ENCODE results near the gene ATRAID.

Gene ATRAID

DNA sequence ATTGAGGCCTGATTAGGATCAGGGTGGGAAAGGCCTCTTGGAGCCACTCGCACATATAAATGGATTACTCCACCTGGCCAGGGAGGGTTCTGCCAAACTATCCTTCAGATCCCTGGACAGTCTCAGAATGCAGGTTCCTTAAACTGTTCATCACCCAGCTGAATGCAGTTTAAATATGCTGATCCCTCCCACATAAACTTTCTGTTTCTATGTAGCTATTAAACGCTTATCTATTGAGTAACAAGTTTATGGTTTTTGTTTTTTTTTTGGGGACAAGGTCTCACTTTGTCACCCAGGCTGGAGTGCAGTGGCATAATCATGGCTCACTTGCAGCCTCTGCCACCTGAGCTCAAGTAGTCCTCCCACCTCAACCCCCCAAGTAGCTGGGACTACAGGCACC is 7.2 kb downstream of the ATRAID start:
- H3K36me3 ChIP-seq (ENCODE audit: control insufficient read depth in 4 of 4, insufficient read depth in 4 of 4, low read length in 3 of 4), result peaks cover 14 to 63% (median 34%) of the 10 kb centered on the region in 4 experiments
- H3K4me1 ChIP-seq (ENCODE audit: control extremely low read depth in 1 of 4, control insufficient read depth in 4 of 4, insufficient read depth in 4 of 4, low read length in 3 of 4), result peaks cover 0 to 24% (median 13%) of the 10 kb centered on the region in 4 experiments
- H3K4me3 ChIP-seq (ENCODE audit: control insufficient read depth in 1 of 7, extremely low read depth in 1 of 7, insufficient read depth in 4 of 7, low read depth in 2 of 7, low read length in 6 of 7), result no peak overlapping the region
- H3K27me3 ChIP-seq (replicated peaks in 2 of 5; ENCODE audit: control insufficient read depth in 4 of 5, insufficient read depth in 5 of 5, low read length in 4 of 5), result no peaks in the 10 kb centered on the region
- no peaks in the 10 kb centered on the region for H3K9me3 ChIP-seq (ENCODE audit: control extremely low read depth in 1 of 5, control insufficient read depth in 4 of 5, insufficient read depth in 2 of 5, low read depth in 1 of 5, low read length in 4 of 5)
- 100% methylated on average over 1 of the region's 2 CpGs for WGBS (ENCODE audit: insufficient coverage)
- H3K27ac ChIP-seq (ENCODE audit: insufficient read depth in 1 of 2, low read depth in 1 of 2, low read length in 2 of 2, poor library complexity in 1 of 2, severe bottlenecking in 2 of 2), result no peak overlapping the region
- DNase-seq, result no peak
- ChIA-PET CTCF (interaction anchor here (0.6 to 1.1 kb wide), 4 partner anchors 49 to 362 kb away, joined by 3 read pairs; partner anchors contain the start of gene TRIM54), POLR2A (no interaction called here)

DNA sequence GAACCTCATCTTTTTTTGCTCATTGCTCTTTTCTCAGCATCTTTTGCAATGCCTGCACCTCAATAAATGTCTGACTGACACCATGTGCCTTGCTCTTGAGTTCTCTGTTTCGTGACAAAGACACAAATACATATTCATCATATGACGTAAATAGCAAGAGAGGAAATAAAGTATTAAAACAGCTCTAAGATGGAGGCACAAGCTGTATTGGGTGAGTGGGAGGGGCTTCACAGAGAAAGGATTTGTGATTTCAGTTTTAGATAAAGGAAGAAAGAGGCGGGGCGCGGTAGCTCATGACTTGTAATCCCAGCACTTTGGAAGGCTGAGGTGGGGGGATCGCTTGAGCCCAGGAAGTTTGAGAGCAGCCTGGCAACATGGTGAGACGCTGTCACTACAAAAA is 8.2 kb downstream of the ATRAID start:
- ChIA-PET POLR2A (no interaction called here), CTCF (interaction anchor here (0.6 to 1.2 kb wide), 4 partner anchors 14 to 336 kb away, joined by 3 read pairs; partner anchors contain the start of gene TRIM54)
- peaks cover 20 to 72% (median 42%) of the 10 kb centered on the region in 4 experiments for H3K36me3 ChIP-seq (ENCODE audit: control insufficient read depth in 4 of 4, insufficient read depth in 4 of 4, low read length in 3 of 4)
- H3K4me3 ChIP-seq (ENCODE audit: control insufficient read depth in 1 of 7, extremely low read depth in 1 of 7, insufficient read depth in 4 of 7, low read depth in 2 of 7, low read length in 6 of 7), result no peak overlapping the region
- H3K27ac ChIP-seq (ENCODE audit: insufficient read depth in 1 of 2, low read depth in 1 of 2, low read length in 2 of 2, poor library complexity in 1 of 2, severe bottlenecking in 2 of 2), result no peak overlapping the region
- no peaks in the 10 kb centered on the region for H3K9me3 ChIP-seq (ENCODE audit: control extremely low read depth in 1 of 5, control insufficient read depth in 4 of 5, insufficient read depth in 2 of 5, low read depth in 1 of 5, low read length in 4 of 5)
- 100% methylated on average over 6 of the region's 7 CpGs for WGBS (ENCODE audit: insufficient coverage)
- H3K27me3 ChIP-seq (replicated peaks in 2 of 5; ENCODE audit: control insufficient read depth in 4 of 5, insufficient read depth in 5 of 5, low read length in 4 of 5), result no peaks in the 10 kb centered on the region
- DNase-seq, result no peak
- H3K4me1 ChIP-seq (ENCODE audit: control extremely low read depth in 1 of 4, control insufficient read depth in 4 of 4, insufficient read depth in 4 of 4, low read length in 3 of 4), result peaks cover 0 to 24% (median 13%) of the 10 kb centered on the region in 4 experiments

DNA sequence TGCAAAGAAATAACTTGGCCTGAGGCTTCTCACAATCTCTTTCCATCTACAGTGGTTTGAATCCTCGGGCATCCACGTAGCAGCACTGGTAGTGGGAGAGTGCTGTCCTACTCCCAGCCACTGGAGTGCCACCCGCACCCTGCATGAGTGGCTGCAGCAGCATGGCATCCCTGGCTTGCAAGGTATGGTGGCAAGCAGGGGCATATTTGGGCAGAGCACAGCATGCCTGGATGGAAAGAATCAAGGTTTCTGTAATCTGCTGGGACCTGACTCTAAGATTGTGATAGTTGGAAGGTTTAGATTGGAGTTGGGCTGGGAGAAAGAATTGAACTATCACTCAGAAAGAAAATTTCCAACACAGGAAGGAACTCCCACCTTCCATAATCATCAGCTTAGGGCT is 9.3 kb downstream of the ATRAID start:
- CTCF ChIA-PET, result interaction anchor here (0.8 kb wide), 1 partner anchor 11 kb away, joined by 4 read pairs; no protein-coding TSS in a partner anchor
- Histone ChIP-seq H3K4me1 (ENCODE audit: control extremely low read depth in 1 of 4, control insufficient read depth in 4 of 4, insufficient read depth in 4 of 4, low read length in 3 of 4) (peaks cover 0 to 24% (median 13%) of the 10 kb centered on the region in 4 experiments), H3K9me3 (ENCODE audit: control extremely low read depth in 1 of 5, control insufficient read depth in 4 of 5, insufficient read depth in 2 of 5, low read depth in 1 of 5, low read length in 4 of 5) (no peaks in the 10 kb centered on the region), H3K36me3 (ENCODE audit: control insufficient read depth in 4 of 4, insufficient read depth in 4 of 4, low read length in 3 of 4) (peaks cover 21 to 75% (median 49%) of the 10 kb centered on the region in 4 experiments), H3K27me3 (replicated peaks in 2 of 5; ENCODE audit: control insufficient read depth in 4 of 5, insufficient read depth in 5 of 5, low read length in 4 of 5) (no peaks in the 10 kb centered on the region), H3K4me3 (ENCODE audit: control insufficient read depth in 1 of 7, extremely low read depth in 1 of 7, insufficient read depth in 4 of 7, low read depth in 2 of 7, low read length in 6 of 7) (no peak overlapping the region), H3K27ac (ENCODE audit: insufficient read depth in 1 of 2, low read depth in 1 of 2, low read length in 2 of 2, poor library complexity in 1 of 2, severe bottlenecking in 2 of 2) (no peak overlapping the region)
- no peak for DNase-seq
- 97% methylated on average over 3 of the region's 3 CpGs for WGBS (ENCODE audit: insufficient coverage)
- POLR2A ChIA-PET, result no interaction called here

DNA sequence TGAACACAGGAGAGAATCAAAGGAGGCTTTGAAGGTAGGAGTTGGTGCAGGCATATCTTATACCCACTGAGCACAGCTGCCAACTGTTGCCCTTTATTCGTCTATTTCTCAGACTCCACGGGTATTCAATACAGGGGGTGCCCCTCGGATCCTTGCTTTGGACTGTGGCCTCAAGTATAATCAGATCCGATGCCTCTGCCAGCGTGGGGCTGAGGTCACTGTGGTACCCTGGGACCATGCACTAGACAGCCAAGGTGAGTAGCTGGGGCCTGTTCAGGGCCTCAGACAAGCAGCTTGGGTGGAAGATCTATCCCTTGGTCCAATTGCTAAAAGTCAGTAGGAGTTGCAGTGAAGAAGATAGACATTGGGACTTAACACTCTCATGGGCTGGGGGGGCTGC is 10.6 kb downstream of the ATRAID start:
- ChIA-PET CTCF (interaction anchor here (1.0 to 2.1 kb wide), 3 partner anchors 10 to 29 kb away, joined by 3 to 8 read pairs (median 3); no protein-coding TSS in a partner anchor), POLR2A (no interaction called here)
- no peak for DNase-seq
- no peaks in the 10 kb centered on the region for H3K9me3 ChIP-seq (ENCODE audit: control extremely low read depth in 1 of 5, control insufficient read depth in 4 of 5, insufficient read depth in 2 of 5, low read depth in 1 of 5, low read length in 4 of 5)
- H3K27me3 ChIP-seq (replicated peaks in 2 of 5; ENCODE audit: control insufficient read depth in 4 of 5, insufficient read depth in 5 of 5, low read length in 4 of 5), result no peaks in the 10 kb centered on the region
- no peak overlapping the region for H3K27ac ChIP-seq (ENCODE audit: insufficient read depth in 1 of 2, low read depth in 1 of 2, low read length in 2 of 2, poor library complexity in 1 of 2, severe bottlenecking in 2 of 2)
- peaks cover 0 to 17% (median 9%) of the 10 kb centered on the region in 4 experiments for H3K4me1 ChIP-seq (ENCODE audit: control extremely low read depth in 1 of 4, control insufficient read depth in 4 of 4, insufficient read depth in 4 of 4, low read length in 3 of 4)
- H3K36me3 ChIP-seq (ENCODE audit: control insufficient read depth in 4 of 4, insufficient read depth in 4 of 4, low read length in 3 of 4), result peaks cover 23 to 80% (median 58%) of the 10 kb centered on the region in 4 experiments
- 99% methylated on average over 5 of the region's 5 CpGs for WGBS (ENCODE audit: insufficient coverage)
- H3K4me3 ChIP-seq (ENCODE audit: control insufficient read depth in 1 of 7, extremely low read depth in 1 of 7, insufficient read depth in 4 of 7, low read depth in 2 of 7, low read length in 6 of 7), result no peak overlapping the region

DNA sequence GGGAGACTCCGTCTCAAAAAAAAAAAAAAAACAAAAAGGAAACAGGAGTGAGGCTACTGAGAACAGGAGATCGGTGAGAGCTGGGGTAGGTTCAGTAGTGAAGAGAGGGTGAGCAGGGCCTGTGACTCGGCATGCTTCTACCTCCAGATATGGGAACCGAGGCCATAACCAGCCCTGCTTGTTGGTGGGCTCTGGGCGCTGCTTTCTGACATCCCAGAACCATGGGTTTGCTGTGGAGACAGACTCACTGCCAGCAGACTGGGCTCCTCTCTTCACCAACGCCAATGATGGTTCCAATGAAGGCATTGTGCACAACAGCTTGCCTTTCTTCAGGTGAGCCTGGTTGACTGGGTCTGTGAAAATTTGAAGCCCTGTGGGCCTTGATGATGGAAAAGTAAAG is 11.6 kb downstream of the ATRAID start:
- Histone ChIP-seq H3K9me3 (ENCODE audit: control extremely low read depth in 1 of 5, control insufficient read depth in 4 of 5, insufficient read depth in 2 of 5, low read depth in 1 of 5, low read length in 4 of 5) (no peaks in the 10 kb centered on the region), H3K36me3 (ENCODE audit: control insufficient read depth in 4 of 4, insufficient read depth in 4 of 4, low read length in 3 of 4) (peaks cover 23 to 83% (median 65%) of the 10 kb centered on the region in 4 experiments), H3K27me3 (replicated peaks in 2 of 5; ENCODE audit: control insufficient read depth in 4 of 5, insufficient read depth in 5 of 5, low read length in 4 of 5) (no peaks in the 10 kb centered on the region), H3K27ac (ENCODE audit: insufficient read depth in 1 of 2, low read depth in 1 of 2, low read length in 2 of 2, poor library complexity in 1 of 2, severe bottlenecking in 2 of 2) (no peak overlapping the region), H3K4me1 (ENCODE audit: control extremely low read depth in 1 of 4, control insufficient read depth in 4 of 4, insufficient read depth in 4 of 4, low read length in 3 of 4) (peaks cover 0 to 7% (median 1%) of the 10 kb centered on the region in 4 experiments), H3K4me3 (ENCODE audit: control insufficient read depth in 1 of 7, extremely low read depth in 1 of 7, insufficient read depth in 4 of 7, low read depth in 2 of 7, low read length in 6 of 7) (no peak overlapping the region)
- no peak for DNase-seq
- ChIA-PET POLR2A (no interaction called here), CTCF (interaction anchor here (1.0 to 2.1 kb wide), 3 partner anchors 9 to 53 kb away, joined by 3 to 8 read pairs (median 4); no protein-coding TSS in a partner anchor)
- WGBS (ENCODE audit: insufficient coverage), result 96% methylated on average over 6 of the region's 6 CpGs

DNA sequence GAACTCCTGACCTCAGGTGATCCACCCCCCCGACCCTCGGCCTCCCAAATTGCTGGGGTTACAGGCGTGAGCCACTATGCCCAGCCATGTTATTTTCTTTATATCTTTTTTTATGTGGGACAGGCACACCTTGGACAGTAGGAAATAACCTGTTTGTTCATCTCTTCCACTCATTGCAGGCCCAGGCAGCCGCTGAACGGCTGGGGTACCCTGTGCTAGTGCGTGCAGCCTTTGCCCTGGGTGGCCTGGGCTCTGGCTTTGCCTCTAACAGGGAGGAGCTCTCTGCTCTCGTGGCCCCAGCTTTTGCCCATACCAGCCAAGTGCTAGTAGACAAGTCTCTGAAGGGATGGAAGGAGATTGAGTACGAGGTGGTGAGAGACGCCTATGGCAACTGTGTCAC is 13.7 kb downstream of the ATRAID start:
- Histone ChIP-seq H3K9me3 (ENCODE audit: control extremely low read depth in 1 of 5, control insufficient read depth in 4 of 5, insufficient read depth in 2 of 5, low read depth in 1 of 5, low read length in 4 of 5) (no peaks in the 10 kb centered on the region), H3K4me1 (ENCODE audit: control extremely low read depth in 1 of 4, control insufficient read depth in 4 of 4, insufficient read depth in 4 of 4, low read length in 3 of 4) (no peaks in the 10 kb centered on the region), H3K27ac (ENCODE audit: insufficient read depth in 1 of 2, low read depth in 1 of 2, low read length in 2 of 2, poor library complexity in 1 of 2, severe bottlenecking in 2 of 2) (no peak overlapping the region), H3K27me3 (replicated peaks in 2 of 5; ENCODE audit: control insufficient read depth in 4 of 5, insufficient read depth in 5 of 5, low read length in 4 of 5) (no peaks in the 10 kb centered on the region), H3K36me3 (ENCODE audit: control insufficient read depth in 4 of 4, insufficient read depth in 4 of 4, low read length in 3 of 4) (peaks cover 23 to 87% (median 64%) of the 10 kb centered on the region in 4 experiments), H3K4me3 (ENCODE audit: control insufficient read depth in 1 of 7, extremely low read depth in 1 of 7, insufficient read depth in 4 of 7, low read depth in 2 of 7, low read length in 6 of 7) (no peak overlapping the region)
- no peak for DNase-seq
- WGBS (ENCODE audit: insufficient coverage), result 100% methylated on average over 6 of the region's 9 CpGs
- ChIA-PET CTCF (interaction anchor here (0.6 to 1.2 kb wide), 3 partner anchors 17 to 173 kb away, joined by 3 to 5 read pairs (median 3); no protein-coding TSS in a partner anchor), POLR2A (interaction anchor here (0.5 kb wide), 1 partner anchor 39 kb away, joined by 3 read pairs; no protein-coding TSS in a partner anchor)

DNA sequence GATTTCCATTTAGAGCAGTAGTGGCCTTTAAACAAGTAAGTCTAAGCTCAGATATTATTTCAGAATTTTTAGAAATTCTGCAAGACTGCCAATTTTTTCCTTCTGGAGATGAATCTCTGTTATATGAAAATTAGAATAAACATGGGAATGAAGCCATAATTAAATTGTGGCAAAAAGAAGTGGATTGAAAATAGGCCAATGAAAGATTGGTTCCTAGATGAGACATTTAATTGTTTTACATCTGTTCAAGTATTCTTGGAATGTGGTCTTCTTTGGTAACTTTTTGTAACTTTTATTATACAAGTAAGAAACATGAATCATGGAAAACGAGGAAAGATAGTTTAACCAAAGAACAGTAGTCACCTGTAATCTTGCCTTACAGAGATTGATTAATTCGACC is 15.7 kb downstream of the ATRAID start:
- no peak for DNase-seq
- no peak overlapping the region for H3K4me3 ChIP-seq (ENCODE audit: control insufficient read depth in 1 of 7, extremely low read depth in 1 of 7, insufficient read depth in 4 of 7, low read depth in 2 of 7, low read length in 6 of 7)
- H3K9me3 ChIP-seq (ENCODE audit: control extremely low read depth in 1 of 5, control insufficient read depth in 4 of 5, insufficient read depth in 2 of 5, low read depth in 1 of 5, low read length in 4 of 5), result no peaks in the 10 kb centered on the region
- no peak overlapping the region for H3K27ac ChIP-seq (ENCODE audit: insufficient read depth in 1 of 2, low read depth in 1 of 2, low read length in 2 of 2, poor library complexity in 1 of 2, severe bottlenecking in 2 of 2)
- no CpG with 5 or more reads among the region's 2 CpGs for WGBS (ENCODE audit: insufficient coverage)
- POLR2A ChIA-PET, result no interaction called here
- H3K4me1 ChIP-seq (ENCODE audit: control extremely low read depth in 1 of 4, control insufficient read depth in 4 of 4, insufficient read depth in 4 of 4, low read length in 3 of 4), result no peaks in the 10 kb centered on the region
- CTCF ChIA-PET, result no interaction called here
- H3K36me3 ChIP-seq (ENCODE audit: control insufficient read depth in 4 of 4, insufficient read depth in 4 of 4, low read length in 3 of 4), result peaks cover 23 to 91% (median 65%) of the 10 kb centered on the region in 4 experiments
- no peaks in the 10 kb centered on the region for H3K27me3 ChIP-seq (replicated peaks in 2 of 5; ENCODE audit: control insufficient read depth in 4 of 5, insufficient read depth in 5 of 5, low read length in 4 of 5)

Measured in common myeloid progenitor, CD34-positive (primary cell).